Fibroblast of the conjunctiva (primary cell): Measurements from ENCODE around the gene KRT33A.

Experiments
- DNase-seq: peaks from one replicate; pipeline ENCODE4 v3.0.0-alpha.2; 2010; ENCODE audit warnings: low read depth

The KRT33A gene

GRCh38 chr17:41301916-41302901 lies 48.4 kb downstream of the KRT33A start, which contains the start of gene KRTAP29-1:
KRTAP29-1 (minus strand) TSS chr17:41302851; CDS start chr17:41302851, 0 bp downstream.
- no peak for DNase-seq

GRCh38 chr17:41301204-41301790 lies 49.3 kb downstream of the KRT33A start:
- DNase-seq = no peak

GRCh38 chr17:41298458-41299135 lies 52.0 kb downstream of the KRT33A start:
- DNase-seq = no peak

GRCh38 chr17:41296846-41297245 lies 53.8 kb downstream of the KRT33A start:
- DNase-seq = no peak
